OCI-LY1 (cell line): ENCODE data around the gene GALNT9.

ENCODE experiments used
- H2AFZ ChIP-seq: fragments of 200-600 bp; sonication (generic), shearing (Covaris generic); 2 replicates; pipeline ENCODE4 v1.6.0; 2014; ENCODE audit warnings: antibody characterized with exemption, mild to moderate bottlenecking, low read length
- H3F3A ChIP-seq: fragments of 200-600 bp; sonication (generic), shearing (Covaris generic); 2 replicates; pipeline ENCODE4 v1.6.0; 2014; ENCODE audit warnings: mild to moderate bottlenecking, antibody characterized with exemption, low read length, moderate library complexity; ENCODE audit not compliant: insufficient read depth
- H3K27ac ChIP-seq: fragments of 200-600 bp; sonication (generic); 2 replicates; pipeline ENCODE4 v1.5.1; 2014; ENCODE audit warnings: low read length, mixed run types, mild to moderate bottlenecking, low read depth; ENCODE audit not compliant: poor library complexity, severe bottlenecking
- H3K27me3 ChIP-seq: fragments of 200-600 bp; sonication (generic); 2 replicates; pipeline ENCODE4 v1.6.0; 2014; ENCODE audit warnings: antibody characterized with exemption, mild to moderate bottlenecking, low read length, moderate library complexity; ENCODE audit not compliant: insufficient read depth
- H3K36me3 ChIP-seq: fragments of 200-600 bp; sonication (generic); 2 replicates; pipeline ENCODE4 v1.6.1; 2014; ENCODE audit warnings: mild to moderate bottlenecking, antibody characterized with exemption, low read length, moderate library complexity, mixed read lengths; ENCODE audit not compliant: insufficient read depth
- H3K4me1 ChIP-seq: fragments of 200-600 bp; sonication (generic); 2 replicates; pipeline ENCODE4 v1.5.1; 2014; ENCODE audit warnings: mild to moderate bottlenecking, low read length, moderate library complexity; ENCODE audit not compliant: insufficient read depth, severe bottlenecking
- H3K4me2 ChIP-seq: fragments of 200-600 bp; sonication (generic), shearing (Covaris generic); 2 replicates; pipeline ENCODE4 v1.6.1; 2014; ENCODE audit warnings: low read length
- H3K4me3 ChIP-seq: fragments of 200-600 bp; sonication (generic); 2 replicates; pipeline ENCODE4 v1.5.1; 2014; ENCODE audit warnings: low read length, low read depth, mild to moderate bottlenecking, mixed read lengths; ENCODE audit not compliant: poor library complexity, severe bottlenecking
- H3K79me2 ChIP-seq: fragments of 200-600 bp; shearing (Covaris generic); 2 replicates; pipeline ENCODE4 v1.6.1; 2016; ENCODE audit warnings: mixed run types, low read length, mixed read lengths; ENCODE audit not compliant: insufficient read depth
- H3K9ac ChIP-seq: fragments of 200-600 bp; sonication (generic), shearing (Covaris generic); 2 replicates; pipeline ENCODE4 v1.6.1; 2014; ENCODE audit warnings: mild to moderate bottlenecking, low read length, mixed read lengths
- H3K9me2 ChIP-seq: fragments of 200-600 bp; sonication (generic), shearing (Covaris generic); 2 replicates; pipeline ENCODE4 v1.6.1; 2014; ENCODE audit warnings: low read depth, mild to moderate bottlenecking, low read length, mixed read lengths
- H3K9me3 ChIP-seq: fragments of 200-600 bp; shearing (Covaris generic); 2 replicates; pipeline ENCODE4 v1.6.1; 2014; ENCODE audit warnings: low read length, mixed read lengths
- H4K20me1 ChIP-seq: fragments of 200-600 bp; sonication (generic), shearing (Covaris generic); 2 replicates; pipeline ENCODE4 v1.6.0; 2016; ENCODE audit warnings: mild to moderate bottlenecking, low read length; ENCODE audit not compliant: insufficient read depth
- CTCF ChIP-seq: fragments of 200-600 bp; sonication (generic), shearing (Covaris generic); IDR thresholded peaks from 2 replicates; pipeline ENCODE4 v1.5.1; 2017; ENCODE audit warnings: mild to moderate bottlenecking, antibody characterized with exemption, low read length, moderate library complexity, mixed read lengths
- EZH2 ChIP-seq: fragments of 200-600 bp; sonication (generic), shearing (Covaris generic); IDR thresholded peaks from 2 replicates; pipeline ENCODE4 v1.8.0; 2017; ENCODE audit warnings: borderline replicate concordance, mixed run types, mild to moderate bottlenecking, antibody characterized with exemption, low read length, moderate library complexity, mixed read lengths

Gene GALNT9

GRCh38 chr12:132219323-132219722, 110.1 kb downstream of the GALNT9 start:
- no peaks in the 10 kb centered on the region for H3K9me2 ChIP-seq
- TF ChIP-seq EZH2 (no peak), CTCF (no peak)
- H3K27me3 ChIP-seq = peaks cover 8% of the 10 kb centered on the region; the same call in 1 of the 2 replicates
- H3K4me1 ChIP-seq = peaks cover 4% of the 10 kb centered on the region
- H3K36me3 ChIP-seq = no peaks in the 10 kb centered on the region
- no peaks in the 10 kb centered on the region for H4K20me1 ChIP-seq
- H3K79me2 ChIP-seq = no peaks in the 10 kb centered on the region
- no peaks in the 10 kb centered on the region for H3K9me3 ChIP-seq
- H3K27ac ChIP-seq = no peak overlapping the region
- no peak overlapping the region for H3K9ac ChIP-seq
- no peaks in the 10 kb centered on the region for H3F3A ChIP-seq
- H2AFZ ChIP-seq = no peak overlapping the region
- H3K4me2 ChIP-seq = no peak overlapping the region
- H3K4me3 ChIP-seq = no peak overlapping the region

- peaks cover 4% of the 10 kb centered on the region for H3K4me1 ChIP-seq
Measured at GRCh38 chr12:132218915-132219314, 110.5 kb downstream of the GALNT9 start.

GRCh38 chr12:132218527-132218875, 110.9 kb downstream of the GALNT9 start:
- Histone ChIP-seq H3K9me3 (no peaks in the 10 kb centered on the region), H3K36me3 (no peaks in the 10 kb centered on the region), H3K27me3 (peaks cover 8% of the 10 kb centered on the region; the same call in 1 of the 2 replicates), H3F3A (no peaks in the 10 kb centered on the region), H3K27ac (no peak overlapping the region), H3K9me2 (no peaks in the 10 kb centered on the region), H3K4me2 (no peak overlapping the region), H3K4me3 (no peak overlapping the region), H2AFZ (no peak overlapping the region), H3K4me1 (peaks cover 4% of the 10 kb centered on the region), H3K79me2 (no peaks in the 10 kb centered on the region), H3K9ac (no peak overlapping the region), H4K20me1 (no peaks in the 10 kb centered on the region)
- TF ChIP-seq EZH2 (no peak), CTCF (no peak)

More at GRCh38 chr12:132218915-132219314, 110.5 kb downstream of the GALNT9 start:
- H3K27ac ChIP-seq = no peak overlapping the region
- no peaks in the 10 kb centered on the region for H3K36me3 ChIP-seq
- H3K27me3 ChIP-seq = peaks cover 8% of the 10 kb centered on the region; the same call in 1 of the 2 replicates
- H3K9me2 ChIP-seq = no peaks in the 10 kb centered on the region
- H3K4me2 ChIP-seq = no peak overlapping the region
- H3K9ac ChIP-seq = no peak overlapping the region
- peak; percentile 62 for TF ChIP-seq CTCF
- TF ChIP-seq EZH2 = no peak
- H3K4me3 ChIP-seq = no peak overlapping the region
- no peaks in the 10 kb centered on the region for H3F3A ChIP-seq
- no peaks in the 10 kb centered on the region for H3K9me3 ChIP-seq
- H3K79me2 ChIP-seq = no peaks in the 10 kb centered on the region
- no peaks in the 10 kb centered on the region for H4K20me1 ChIP-seq
- H2AFZ ChIP-seq = no peak overlapping the region
